Measurements from ENCODE around the gene BICD2. TPM values are rescaled to one million over a fixed set of nuclear protein-coding genes. Genes with fewer than 3 reads are reported as not detected.
A peak's percentile ranks its signal among the peaks of the same experiment; 100 is the strongest.
"Not testable (repeated sequence)": the region's sequence is repeated elsewhere in the genome, so short reads cannot be mapped to it uniquely, and the experiment has no call there.

The BICD2 gene
- 10 to 100 TPM; 27.0 to 28.2 TPM for total RNA-seq

GRCh38 chr9:92764381-92764987 lies at the start of gene BICD2:
Gene BICD2, minus strand, starts transcription at chr9:92764833. Its CDS starts 89 bp downstream, at chr9:92764744.
- Mint-ChIP-seq H3K4me3 (peak within 1 kb of the TSS; percentile 93), H3K4me1 (peaks cover 44% of the 10 kb centered on the region), H3K36me3 (ENCODE audit: low read depth) (no peaks in the 10 kb centered on the region), H3K9me3 (no peaks in the 10 kb centered on the region), H3K27ac (peak within 1 kb of the TSS; percentile 93), H3K27me3 (no peaks in the 10 kb centered on the region)
- ChIA-PET POLR2A (interaction anchor here (1.1 to 2.6 kb wide), 6 partner anchors 18 to 1962 kb away, joined by 3 to 18 read pairs (median 4); partner anchors contain the start of genes AOPEP, IPPK and SPTLC1), CTCF (interaction anchor here (0.6 to 1.9 kb wide), 13 partner anchors 10 to 699 kb away, joined by 3 to 16 read pairs (median 3); partner anchors contain the start of gene IPPK)
- no peak for DNase-seq

- not testable (repeated sequence) for DNase-seq; H3K27ac Mint-ChIP-seq; H3K9me3 Mint-ChIP-seq; H3K36me3 Mint-ChIP-seq (ENCODE audit: low read depth)
- ChIA-PET POLR2A (interaction anchor here (1.0 to 1.4 kb wide), 2 partner anchors 145 to 158 kb away, joined by 3 to 4 read pairs; no protein-coding TSS in a partner anchor), CTCF (interaction anchor here (0.6 to 2.2 kb wide), 3 partner anchors 10 to 63 kb away, joined by 3 to 7 read pairs (median 3); no protein-coding TSS in a partner anchor)
- Mint-ChIP-seq H3K27me3 (peaks cover 71% of the 10 kb centered on the region), H3K4me1 (peaks cover 18% of the 10 kb centered on the region), H3K4me3 (peak overlapping the region; percentile 33)
These were observed 45.1 kb upstream of the BICD2 start for GRCh38 chr9:92809629-92810326.

DNA sequence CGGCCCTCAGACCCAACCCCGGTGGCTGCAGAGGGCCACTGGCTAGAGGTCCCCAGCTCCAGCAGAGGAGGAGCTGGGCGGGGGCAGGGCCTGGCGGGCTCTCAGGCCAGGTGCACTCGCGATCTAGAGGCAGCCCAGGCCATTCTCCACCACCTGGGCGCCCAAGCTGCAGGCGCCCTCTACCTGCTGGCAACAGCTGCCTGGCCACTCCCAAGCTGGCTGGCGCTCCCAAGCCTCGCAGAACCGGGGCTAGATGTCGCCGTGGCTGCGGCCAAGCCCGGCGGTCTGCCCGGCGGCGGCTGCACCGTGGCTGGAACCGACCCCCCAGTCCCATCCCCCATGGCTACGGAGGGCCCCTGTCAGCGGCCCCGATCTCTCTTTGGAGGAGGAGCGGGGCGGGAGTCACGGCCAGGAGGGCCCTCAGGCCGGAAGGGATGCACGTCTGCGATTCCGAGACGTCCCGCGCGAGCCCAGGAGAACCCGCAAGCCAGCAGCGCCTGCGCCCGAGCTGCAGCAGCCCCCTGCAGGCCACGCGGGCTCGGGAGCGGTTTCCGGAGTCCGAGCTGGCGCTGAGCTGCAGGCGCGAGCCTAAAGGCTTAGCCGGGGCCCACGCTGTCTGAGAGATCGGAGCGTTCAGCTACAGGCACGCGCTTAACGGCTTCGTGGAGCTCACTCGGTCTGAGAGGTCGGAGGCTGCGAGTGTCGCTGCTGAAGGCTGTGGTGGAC lies 44.3 kb upstream of the BICD2 start:
- Mint-ChIP-seq H3K4me3 (peak overlapping the region; percentile 57), H3K27ac (no peak overlapping the region), H3K9me3 (no peaks in the 10 kb centered on the region), H3K4me1 (peaks cover 18% of the 10 kb centered on the region), H3K36me3 (ENCODE audit: low read depth) (no peaks in the 10 kb centered on the region), H3K27me3 (peaks cover 65% of the 10 kb centered on the region)
- DNase-seq = peak; percentile 62
- ChIA-PET POLR2A (interaction anchor here (1.0 to 1.4 kb wide), 3 partner anchors 123 to 159 kb away, joined by 3 to 4 read pairs (median 4); no protein-coding TSS in a partner anchor), CTCF (interaction anchor here (0.6 to 2.2 kb wide), 3 partner anchors 11 to 64 kb away, joined by 3 to 7 read pairs (median 3); no protein-coding TSS in a partner anchor)

- Mint-ChIP-seq H3K9me3 (no peaks in the 10 kb centered on the region), H3K36me3 (ENCODE audit: low read depth) (no peaks in the 10 kb centered on the region), H3K4me1 (peaks cover 18% of the 10 kb centered on the region), H3K4me3 (peak overlapping the region; percentile 44), H3K27me3 (peaks cover 56% of the 10 kb centered on the region), H3K27ac (no peak overlapping the region)
- ChIA-PET CTCF (interaction anchor here (1.5 to 2.2 kb wide), 2 partner anchors 12 to 17 kb away, joined by 3 to 7 read pairs; no protein-coding TSS in a partner anchor), POLR2A (interaction anchor here (1.1 to 1.4 kb wide), 2 partner anchors 124 to 146 kb away, joined by 4 read pairs; no protein-coding TSS in a partner anchor)
- DNase-seq = peak; percentile 34
These were observed 43.4 kb upstream of the BICD2 start for GRCh38 chr9:92807757-92808725.

GRCh38 chr9:92807031-92807756 lies 42.6 kb upstream of the BICD2 start:
- ChIA-PET POLR2A (no interaction called here), CTCF (interaction anchor here (1.5 to 2.2 kb wide), 2 partner anchors 12 to 16 kb away, joined by 3 to 7 read pairs; no protein-coding TSS in a partner anchor)
- Mint-ChIP-seq H3K27ac (no peak overlapping the region), H3K9me3 (no peaks in the 10 kb centered on the region), H3K27me3 (peaks cover 50% of the 10 kb centered on the region), H3K4me3 (peak overlapping the region; percentile 11), H3K4me1 (peaks cover 18% of the 10 kb centered on the region), H3K36me3 (ENCODE audit: low read depth) (no peaks in the 10 kb centered on the region)
- DNase-seq = no peak

DNA sequence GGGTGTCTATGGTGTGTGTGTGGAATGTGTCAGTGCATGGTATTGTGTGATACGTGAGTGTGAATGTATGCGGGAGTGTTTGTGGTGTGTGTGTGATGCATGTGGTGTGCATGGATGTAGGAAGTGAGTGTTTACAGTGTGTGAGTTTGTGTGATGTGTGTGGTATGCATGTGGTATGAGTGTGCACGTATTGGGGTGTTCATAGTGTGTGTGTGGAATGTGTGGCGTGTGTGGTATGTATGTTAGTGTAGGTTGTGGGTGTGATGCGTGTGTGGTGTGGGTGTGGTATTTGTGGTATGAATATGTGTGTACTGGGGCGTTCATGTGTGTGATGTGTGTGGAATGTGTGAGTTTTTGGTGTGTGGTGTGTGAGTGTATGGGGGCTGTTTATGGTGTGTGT lies 40.1 kb upstream of the BICD2 start:
- DNase-seq = no peak
- CTCF ChIA-PET = no interaction called here
- H3K27ac Mint-ChIP-seq = no peak overlapping the region
- peaks cover 21% of the 10 kb centered on the region for H3K4me1 Mint-ChIP-seq
- POLR2A ChIA-PET = no interaction called here
- no peaks in the 10 kb centered on the region for H3K9me3 Mint-ChIP-seq
- no peaks in the 10 kb centered on the region for H3K36me3 Mint-ChIP-seq (ENCODE audit: low read depth)
- H3K4me3 Mint-ChIP-seq = no peak overlapping the region
- H3K27me3 Mint-ChIP-seq = peaks cover 34% of the 10 kb centered on the region

- ChIA-PET POLR2A (interaction anchor here (1.2 kb wide), 1 partner anchor 128 kb away, joined by 4 read pairs; the partner anchor contains the start of gene IPPK), CTCF (no interaction called here)
- no peak overlapping the region for H3K4me3 Mint-ChIP-seq
- no peak for DNase-seq
- no peaks in the 10 kb centered on the region for H3K9me3 Mint-ChIP-seq
- H3K27ac Mint-ChIP-seq = no peak overlapping the region
- H3K36me3 Mint-ChIP-seq (ENCODE audit: low read depth) = no peaks in the 10 kb centered on the region
- peaks cover 8% of the 10 kb centered on the region for H3K4me1 Mint-ChIP-seq
- peaks cover 32% of the 10 kb centered on the region for H3K27me3 Mint-ChIP-seq
These were observed 33.7 kb upstream of the BICD2 start for GRCh38 chr9:92798358-92798757.

GRCh38 chr9:92796337-92796804 lies 31.7 kb upstream of the BICD2 start:
- H3K4me1 Mint-ChIP-seq = peaks cover 11% of the 10 kb centered on the region
- POLR2A ChIA-PET; H3K36me3 Mint-ChIP-seq (ENCODE audit: low read depth); DNase-seq; CTCF ChIA-PET; H3K27ac Mint-ChIP-seq; H3K4me3 Mint-ChIP-seq; H3K9me3 Mint-ChIP-seq: not testable (repeated sequence)
- peaks cover 33% of the 10 kb centered on the region for H3K27me3 Mint-ChIP-seq

- Mint-ChIP-seq H3K27me3 (peaks cover 33% of the 10 kb centered on the region), H3K9me3 (no peaks in the 10 kb centered on the region), H3K27ac (no peak overlapping the region), H3K4me1 (peaks cover 17% of the 10 kb centered on the region), H3K36me3 (ENCODE audit: low read depth) (no peaks in the 10 kb centered on the region), H3K4me3 (no peak overlapping the region)
- DNase-seq = no peak
- CTCF ChIA-PET = no interaction called here
- POLR2A ChIA-PET = interaction anchor here (1.0 kb wide), 1 partner anchor 80 kb away, joined by 4 read pairs; no protein-coding TSS in a partner anchor
These were observed 31.1 kb upstream of the BICD2 start for GRCh38 chr9:92795598-92796336.

DNA sequence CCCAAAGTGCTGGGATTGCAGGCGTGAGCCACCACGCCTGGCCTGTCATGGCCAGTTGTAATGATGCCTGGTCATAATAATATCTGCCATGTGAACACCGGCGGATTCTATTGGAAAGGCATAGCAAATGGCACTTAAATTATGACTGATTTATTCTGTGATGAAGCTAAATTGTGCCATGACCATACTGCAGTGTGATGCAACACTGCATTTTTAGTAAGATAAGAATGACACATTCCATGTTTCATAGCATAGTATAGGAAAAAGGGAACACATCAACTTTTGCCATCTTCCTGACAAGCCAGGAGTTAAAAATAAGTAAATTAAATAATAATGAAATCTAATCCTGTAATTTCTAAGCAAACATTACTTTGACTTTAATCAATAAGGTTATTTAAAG lies 30.4 kb upstream of the BICD2 start:
- Mint-ChIP-seq H3K36me3 (ENCODE audit: low read depth) (no peaks in the 10 kb centered on the region), H3K27me3 (peaks cover 33% of the 10 kb centered on the region), H3K4me1 (peaks cover 18% of the 10 kb centered on the region), H3K27ac (no peak overlapping the region), H3K4me3 (no peak overlapping the region), H3K9me3 (no peaks in the 10 kb centered on the region)
- CTCF ChIA-PET = no interaction called here
- no peak for DNase-seq
- POLR2A ChIA-PET = interaction anchor here (1.0 kb wide), 1 partner anchor 81 kb away, joined by 4 read pairs; no protein-coding TSS in a partner anchor

DNA sequence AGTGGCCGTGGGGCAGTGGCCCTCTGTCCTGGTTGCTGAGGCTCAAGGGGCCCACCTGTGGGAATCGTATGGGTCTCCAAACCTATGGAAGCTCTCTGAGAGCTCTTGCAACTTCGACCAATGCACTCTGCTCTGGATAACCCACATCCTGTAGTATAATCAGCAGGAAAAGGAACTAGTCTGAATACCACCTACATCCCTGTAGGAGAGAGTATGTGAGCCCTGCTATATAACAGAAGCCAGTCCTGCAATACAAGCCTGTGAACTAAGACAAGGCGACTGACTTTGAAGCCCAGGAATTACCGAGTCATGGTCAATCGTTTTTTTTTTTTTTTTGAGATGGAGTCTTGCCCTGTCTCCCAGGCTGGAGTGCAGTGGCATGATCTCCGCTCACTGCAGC lies 29.8 kb upstream of the BICD2 start:
- Mint-ChIP-seq H3K4me3 (no peak overlapping the region), H3K4me1 (peaks cover 14% of the 10 kb centered on the region), H3K27me3 (peaks cover 32% of the 10 kb centered on the region), H3K9me3 (no peaks in the 10 kb centered on the region), H3K27ac (no peak overlapping the region), H3K36me3 (ENCODE audit: low read depth) (no peaks in the 10 kb centered on the region)
- POLR2A ChIA-PET = interaction anchor here (1.0 kb wide), 1 partner anchor 81 kb away, joined by 4 read pairs; no protein-coding TSS in a partner anchor
- no peak for DNase-seq
- CTCF ChIA-PET = interaction anchor here (1.1 kb wide), 1 partner anchor 654 kb away, joined by 3 read pairs; no protein-coding TSS in a partner anchor

All from activated CD4-positive, alpha-beta memory T cell treated with anti-CD3 and anti-CD28 coated beads, Interleukin-2, amount 10 ng/mL, durations not matched to agents 7 days and 5 days (primary cell).